Measurements from ENCODE around the gene TOR1B.
"Not testable (repeated sequence)": the region's sequence is repeated elsewhere in the genome, so short reads cannot be mapped to it uniquely, and the experiment has no call there.

Gene TOR1B

DNA sequence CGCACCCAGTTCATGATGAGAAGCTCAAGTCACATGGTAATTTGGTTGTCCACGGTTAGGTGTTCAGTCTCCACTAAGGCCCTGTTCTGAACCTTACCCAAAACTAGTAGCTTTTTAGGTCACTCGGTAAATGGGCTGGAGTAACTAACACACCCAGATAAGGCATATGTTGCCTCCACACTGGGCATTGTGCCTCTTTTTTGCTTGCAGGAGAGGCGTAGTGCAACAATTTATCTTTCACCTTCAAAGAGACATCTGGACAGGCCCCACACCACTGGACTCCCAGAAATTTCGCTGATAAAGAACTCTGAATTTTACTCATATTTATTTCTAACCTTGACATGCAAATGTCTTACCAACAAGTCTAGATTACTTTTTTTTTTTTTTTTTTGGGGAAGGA lies 33.3 kb upstream of the TOR1B start:
- POLR2A ChIA-PET: no interaction called here
- DNase-seq (ENCODE audit: extremely low spot score): no peak
- CTCF ChIA-PET: no interaction called here
- no peak for TF ChIP-seq CTCF (IDR thresholded peaks at IDR 0.05; ENCODE audit: control extremely low read depth, extremely low read depth, low read depth, missing control alignments)

DNA sequence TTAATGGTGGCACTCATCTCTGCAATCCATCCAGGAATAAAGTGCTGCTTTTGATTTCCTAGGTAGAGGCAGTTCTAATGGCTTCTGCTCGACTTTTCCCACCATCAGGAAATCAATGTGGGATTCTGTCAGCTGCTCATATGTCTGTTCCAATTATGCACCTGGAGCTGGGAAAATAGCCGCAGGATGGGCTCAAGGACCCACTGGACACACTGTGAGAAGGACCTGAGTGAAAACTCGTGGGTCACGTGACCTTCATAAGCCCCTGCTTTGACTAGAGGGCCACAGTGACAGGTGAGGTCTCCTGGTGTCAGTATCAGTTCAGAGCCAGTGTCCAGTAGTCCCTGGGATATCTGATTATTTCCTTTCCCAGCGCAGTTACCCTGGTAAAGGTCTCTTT lies 32.2 kb upstream of the TOR1B start:
- POLR2A ChIA-PET: interaction anchor here (0.7 kb wide), 1 partner anchor 40 kb away, joined by 3 read pairs; no protein-coding TSS in a partner anchor
- DNase-seq (ENCODE audit: extremely low spot score): no peak
- TF ChIP-seq CTCF (IDR thresholded peaks at IDR 0.05; ENCODE audit: control extremely low read depth, extremely low read depth, low read depth, missing control alignments): no peak
- CTCF ChIA-PET: interaction anchor here (4.2 kb wide), 1 partner anchor 12 kb away, joined by 27 read pairs; no protein-coding TSS in a partner anchor

DNA sequence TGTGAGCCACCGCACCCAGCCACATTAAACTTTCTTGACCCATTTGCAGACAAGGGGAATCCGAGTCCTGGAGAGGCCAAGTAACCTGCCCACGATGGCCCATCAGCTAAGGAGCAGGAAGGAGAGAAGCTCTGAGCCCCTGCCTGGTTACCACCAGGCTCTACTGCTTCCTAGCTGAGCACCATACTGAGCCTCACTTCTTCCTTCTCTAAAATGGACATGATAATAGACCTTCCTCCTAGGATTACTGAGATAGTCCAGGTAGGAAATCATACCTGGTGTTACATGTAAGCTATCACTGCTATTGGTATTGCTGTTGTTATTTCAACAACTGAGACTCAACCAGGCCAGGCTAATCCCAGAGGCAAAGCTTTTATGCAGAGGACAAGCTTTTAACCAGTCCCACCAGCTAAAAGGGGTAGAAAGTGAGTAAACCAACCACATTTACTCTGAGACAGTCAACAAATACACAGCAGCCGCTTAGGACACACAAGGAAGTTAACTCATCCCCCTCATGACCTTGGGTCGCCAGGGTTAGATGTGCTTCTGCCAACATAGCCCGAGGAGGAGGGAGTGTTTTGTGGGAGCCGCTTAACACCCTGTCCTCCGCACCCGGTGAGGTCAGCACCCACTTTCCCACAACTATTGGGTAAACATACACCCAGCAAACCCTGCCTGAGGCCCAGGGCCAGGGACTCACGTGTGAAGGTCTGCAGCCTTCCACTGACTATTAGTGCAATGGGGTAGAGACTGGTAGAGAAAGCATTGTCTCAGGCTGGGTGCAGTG lies 29.5 kb upstream of the TOR1B start:
- TF ChIP-seq CTCF (IDR thresholded peaks at IDR 0.05; ENCODE audit: control extremely low read depth, extremely low read depth, low read depth, missing control alignments): no peak
- DNase-seq (ENCODE audit: extremely low spot score): no peak
- ChIA-PET POLR2A (no interaction called here), CTCF (interaction anchor here (1.0 to 4.2 kb wide), 4 partner anchors 9 to 46 kb away, joined by 3 to 27 read pairs (median 9); no protein-coding TSS in a partner anchor)

GRCh38 chr9:129774791-129775447 lies 28.1 kb upstream of the TOR1B start:
- TF ChIP-seq CTCF (IDR thresholded peaks at IDR 0.05; ENCODE audit: control extremely low read depth, extremely low read depth, low read depth, missing control alignments): no peak
- CTCF ChIA-PET: interaction anchor here (1.4 to 3.5 kb wide), 2 partner anchors 37 to 48 kb away, joined by 5 to 23 read pairs; no protein-coding TSS in a partner anchor
- POLR2A ChIA-PET: no interaction called here
- DNase-seq (ENCODE audit: extremely low spot score): no peak

GRCh38 chr9:129775448-129775798 lies 27.6 kb upstream of the TOR1B start:
- DNase-seq (ENCODE audit: extremely low spot score): no peak
- CTCF ChIA-PET: interaction anchor here (1.4 to 3.5 kb wide), 4 partner anchors 14 to 644 kb away, joined by 3 to 23 read pairs (median 10); no protein-coding TSS in a partner anchor

DNA sequence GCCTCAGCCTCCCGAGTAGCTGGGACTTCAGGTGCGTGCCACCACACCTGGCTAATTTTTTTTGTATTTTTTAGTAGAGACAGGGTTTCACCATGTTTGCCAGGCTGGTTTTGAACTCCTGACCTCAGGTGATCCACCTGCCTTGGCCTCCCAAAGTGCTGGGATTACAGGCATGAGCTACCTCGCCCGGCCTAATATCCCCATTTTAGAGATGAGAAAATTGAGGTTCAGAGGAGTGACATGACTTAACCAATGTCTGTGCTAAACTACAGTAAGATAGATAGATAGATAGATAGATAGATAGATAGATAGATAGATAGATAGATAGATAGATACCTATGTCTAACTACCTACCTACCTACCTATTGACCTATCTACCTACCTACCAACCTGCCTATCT lies 26.9 kb upstream of the TOR1B start:
- POLR2A ChIA-PET: not testable (repeated sequence)
- CTCF ChIA-PET: interaction anchor here (1.3 to 3.5 kb wide), 5 partner anchors 14 to 644 kb away, joined by 3 to 23 read pairs (median 5); no protein-coding TSS in a partner anchor

More at GRCh38 chr9:129775448-129775798, 27.6 kb upstream of the TOR1B start:
- POLR2A ChIA-PET: no interaction called here
- TF ChIP-seq CTCF (IDR thresholded peaks at IDR 0.05; ENCODE audit: control extremely low read depth, extremely low read depth, low read depth, missing control alignments): no peak

DNA sequence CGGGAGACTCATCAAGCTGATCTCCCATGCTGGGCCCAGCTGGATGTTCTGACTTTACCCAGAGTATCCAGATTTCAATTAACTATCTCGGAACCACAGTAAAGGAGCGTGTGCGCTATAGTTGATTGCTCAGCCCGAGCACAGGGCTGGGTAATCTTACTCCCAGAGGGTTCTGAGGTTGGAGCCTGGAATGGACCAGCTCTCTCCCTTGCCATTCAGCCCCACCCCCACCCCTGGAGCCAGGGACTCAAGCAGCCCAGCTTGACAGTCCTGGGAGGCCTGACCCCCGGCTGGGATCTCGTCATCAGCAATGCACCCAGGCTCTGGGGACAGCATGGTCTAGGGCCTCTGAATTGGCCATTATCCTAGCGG lies 26.4 kb upstream of the TOR1B start:
- ChIA-PET CTCF (interaction anchor here (1.2 to 3.5 kb wide), 6 partner anchors 13 to 645 kb away, joined by 3 to 23 read pairs (median 6); no protein-coding TSS in a partner anchor), POLR2A (no interaction called here)
- no peak for DNase-seq (ENCODE audit: extremely low spot score)
- no peak for TF ChIP-seq CTCF (IDR thresholded peaks at IDR 0.05; ENCODE audit: control extremely low read depth, extremely low read depth, low read depth, missing control alignments)

More for the DNA sequence above, 26.9 kb upstream of the TOR1B start:
- not testable (repeated sequence) for DNase-seq (ENCODE audit: extremely low spot score)

Data from GM10248 (cell line).